Loucy (cell line): Measurements from ENCODE around the gene NOP16.

Source experiments
- H2AFZ ChIP-seq: fragments of 200-600 bp; sonication (generic); 2 replicates; pipeline ENCODE4 v1.6.0; 2016; ENCODE audit warnings: antibody characterized with exemption, mild to moderate bottlenecking, low read length, moderate library complexity
- H3F3A ChIP-seq: fragments of 200-600 bp; 2 replicates; pipeline ENCODE4 v1.6.0; 2016; ENCODE audit warnings: antibody characterized with exemption, low read depth, mild to moderate bottlenecking
- H3K27me3 ChIP-seq: fragments of 200-600 bp; sonication (generic); 2 replicates; pipeline ENCODE4 v1.6.1; 2014; ENCODE audit warnings: low read length, mild to moderate bottlenecking; ENCODE audit not compliant: insufficient read depth, poor library complexity, severe bottlenecking
- H3K36me3 ChIP-seq: fragments of 200-600 bp; sonication (generic); 2 replicates; pipeline ENCODE4 v1.6.1; 2016; ENCODE audit warnings: low read length; ENCODE audit not compliant: insufficient read depth
- H3K4me1 ChIP-seq: fragments of 200-600 bp; sonication (generic); 2 replicates; pipeline ENCODE4 v1.5.1; 2014; ENCODE audit warnings: low read length, mild to moderate bottlenecking; ENCODE audit not compliant: insufficient read depth, poor library complexity, severe bottlenecking
- H3K4me2 ChIP-seq: fragments of 200-600 bp; sonication (generic); 2 replicates; pipeline ENCODE4 v1.6.0; 2014; ENCODE audit warnings: antibody characterized with exemption, low read length, low read depth, mild to moderate bottlenecking; ENCODE audit not compliant: poor library complexity, severe bottlenecking
- H3K4me3 ChIP-seq: fragments of 200-600 bp; sonication (generic); 2 replicates; pipeline ENCODE4 v1.5.1; 2014; ENCODE audit warnings: low read length, mild to moderate bottlenecking, mixed read lengths; ENCODE audit not compliant: poor library complexity, severe bottlenecking
- H3K79me2 ChIP-seq: fragments of 200-600 bp; sonication (generic); 2 replicates; pipeline ENCODE4 v1.6.1; 2014; ENCODE audit warnings: low read length; ENCODE audit not compliant: insufficient read depth
- H3K9ac ChIP-seq: fragments of 200-600 bp; sonication (generic); 2 replicates; pipeline ENCODE4 v1.6.0; 2014; ENCODE audit warnings: mild to moderate bottlenecking, low read depth, low read length, moderate library complexity; ENCODE audit not compliant: poor library complexity, severe bottlenecking
- H3K9me2 ChIP-seq: fragments of 200-600 bp; sonication (generic); replicated peaks from 2 replicates; pipeline ENCODE4 v1.6.1; 2016; ENCODE audit warnings: low read depth, low read length, mixed read lengths
- H3K9me3 ChIP-seq: fragments of 200-600 bp; sonication (generic); 2 replicates; pipeline ENCODE4 v1.6.1; 2014; ENCODE audit warnings: mild to moderate bottlenecking, antibody characterized with exemption, low read length, low read depth; ENCODE audit not compliant: insufficient read depth
- H4K20me1 ChIP-seq: fragments of 200-600 bp; sonication (generic); 2 replicates; pipeline ENCODE4 v1.6.0; 2014; ENCODE audit warnings: antibody characterized with exemption, low read length, mild to moderate bottlenecking; ENCODE audit not compliant: insufficient read depth, poor library complexity, severe bottlenecking
- CTCF ChIP-seq: fragments of 200-600 bp; sonication (generic); conservative IDR thresholded peaks from 2 replicates; pipeline ENCODE4 v1.5.1; 2014; ENCODE audit warnings: mild to moderate bottlenecking, antibody characterized with exemption, low read length
- EZH2phosphoT487 ChIP-seq: fragments of 200-600 bp; IDR thresholded peaks from 2 replicates; pipeline ENCODE4 v1.6.1; 2018; ENCODE audit warnings: antibody characterized with exemption, mild to moderate bottlenecking, moderate library complexity, borderline replicate concordance

NOP16 gene

DNA sequence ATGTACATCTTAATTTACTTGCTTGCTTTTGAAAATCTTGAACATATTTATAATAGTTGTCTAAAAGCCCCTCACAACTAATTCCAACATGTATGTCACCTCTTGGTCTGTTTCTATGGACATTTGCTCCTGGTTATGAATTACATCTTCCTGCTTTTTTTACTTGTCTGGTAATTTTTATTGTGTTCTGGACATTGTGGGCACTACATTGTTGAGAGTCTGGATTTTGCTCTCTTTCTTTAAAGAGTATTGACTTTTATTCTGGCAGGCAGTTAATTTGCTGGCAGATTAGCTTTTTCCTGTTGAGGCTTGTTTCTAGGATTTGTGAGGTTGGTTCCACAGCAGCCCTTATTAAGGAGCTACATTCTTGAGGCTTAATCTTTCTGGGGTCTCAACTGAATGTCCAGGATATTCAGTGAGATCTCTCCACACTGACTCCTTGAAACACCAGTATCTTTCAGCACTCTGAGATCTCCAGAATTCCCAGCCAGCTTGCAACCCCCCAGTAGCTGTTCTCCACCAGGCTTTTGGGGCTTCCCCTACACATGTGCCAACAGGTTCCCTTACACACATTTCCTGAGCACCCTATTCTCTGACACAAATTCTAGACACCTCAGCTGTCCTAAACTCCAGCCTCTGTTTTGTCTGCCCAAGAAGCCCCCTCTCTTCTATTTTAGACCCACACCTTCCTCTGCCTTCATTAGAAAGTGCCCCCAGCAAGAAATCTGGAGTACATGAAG, 54.2 kb downstream of the NOP16 start:
- Histone ChIP-seq H3K27me3 (no peaks in the 10 kb centered on the region), H3K9ac (no peak overlapping the region), H3K9me3 (no peaks in the 10 kb centered on the region), H3K79me2 (no peaks in the 10 kb centered on the region), H3F3A (no peaks in the 10 kb centered on the region), H4K20me1 (no peaks in the 10 kb centered on the region), H3K4me1 (no peaks in the 10 kb centered on the region), H3K36me3 (no peaks in the 10 kb centered on the region), H2AFZ (no peak overlapping the region), H3K9me2 (no peaks in the 10 kb centered on the region), H3K4me2 (no peak overlapping the region), H3K4me3 (no peak overlapping the region)
- no peak for TF ChIP-seq EZH2phosphoT487
- TF ChIP-seq CTCF = no peak
